Aorta (tissue), 4 donors: Measurements from ENCODE around the gene SORL1. TPM values are rescaled to one million over a fixed set of nuclear protein-coding genes. Genes with fewer than 3 reads are reported as not detected.

Experiments
- polyA plus RNA-seq, 2 donors: library from polyadenylated mRNA; stranded (reverse); fragments of 200-250 nt; gene quantifications; one replicate each; pipeline ENCODE4 v1.2.3, GENCODE V29; 2013
- total RNA-seq, 2 donors: library from RNA; stranded (reverse); fragmentation: NEBNext Ultra II Directional; extraction: Animal tissue kit (Norgen Biotek cat#: 25700); gene quantifications; one replicate each; pipeline ENCODE4 v1.2.1, GENCODE V29; 2021
- donor health status: healthy with polysubstance abuse.
- donor health status: Bipolar disorder and iron deficiency.
- donor health status: DM: no; HTN: no; CAD: no.
- donor health status: DM: yes; HTN: yes; CAD: no.

SORL1 gene
- total and polyA plus RNA-seq, 4 donors = 0.79 to 37.2 (median 18.3) TPM

Other genes starting within 250 kb of the SORL1 start
- gene SC5D, start 159.5 kb upstream of the SORL1 start, total RNA-seq = 10 to 100 TPM; 24.4 to 27.3 TPM
- 10 to 100 TPM; 11.2 to 20.0 TPM for gene SC5D, start 159.5 kb upstream of the SORL1 start, polyA plus RNA-seq